GM10847 (cell line): ENCODE measurements around the gene DBN1.

ENCODE experiments used
- POLR2A ChIP-seq: IDR thresholded peaks from 2 replicates; pipeline ENCODE4 v1.6.1; 2011; ENCODE audit not compliant: insufficient read length; ENCODE audit errors: extremely low read depth

Gene DBN1

DNA sequence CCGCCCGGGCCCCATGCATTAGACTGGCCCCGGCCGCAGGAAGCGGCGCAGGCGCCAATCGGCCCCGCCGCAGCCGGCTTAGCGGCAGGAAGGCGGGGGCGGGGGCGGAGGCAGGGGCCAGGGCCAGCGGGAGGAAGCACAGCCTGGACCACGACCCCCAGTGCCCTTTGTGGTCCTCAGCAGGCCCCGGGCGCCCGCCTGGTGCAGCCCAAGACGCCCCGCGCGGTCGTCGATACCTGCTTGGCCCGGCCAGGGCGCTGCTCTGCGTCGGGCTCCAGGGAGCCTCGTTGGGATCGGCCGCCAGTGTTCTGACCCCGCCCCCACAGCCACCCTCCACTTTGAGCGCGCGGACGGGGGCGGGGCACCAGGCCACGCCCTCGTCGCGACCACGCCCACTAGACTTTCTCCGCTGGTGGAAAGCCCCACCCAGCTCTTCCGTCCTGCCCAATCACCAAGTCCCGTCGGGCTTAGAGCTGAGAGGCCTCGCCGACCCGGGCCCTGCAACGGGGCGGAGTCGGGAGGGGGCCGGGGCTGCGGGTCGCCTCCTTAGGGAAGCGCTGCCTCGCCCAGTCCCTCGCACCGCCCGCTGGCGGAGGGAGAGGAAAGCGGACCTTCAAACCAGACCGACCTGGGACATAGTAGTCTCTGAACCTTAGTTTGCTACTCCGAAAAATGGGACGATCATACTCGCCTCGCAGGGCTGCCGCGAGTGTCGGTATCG lies 24.0 kb upstream of the DBN1 start, which contains the start of gene PDLIM7:
Gene PDLIM7, minus strand, starts transcription at position 313 of the 721 bp plus-strand sequence. CDS start 1,092 bp downstream, outside the sequence.
- peak; percentile 90 for TF ChIP-seq POLR2A

DNA sequence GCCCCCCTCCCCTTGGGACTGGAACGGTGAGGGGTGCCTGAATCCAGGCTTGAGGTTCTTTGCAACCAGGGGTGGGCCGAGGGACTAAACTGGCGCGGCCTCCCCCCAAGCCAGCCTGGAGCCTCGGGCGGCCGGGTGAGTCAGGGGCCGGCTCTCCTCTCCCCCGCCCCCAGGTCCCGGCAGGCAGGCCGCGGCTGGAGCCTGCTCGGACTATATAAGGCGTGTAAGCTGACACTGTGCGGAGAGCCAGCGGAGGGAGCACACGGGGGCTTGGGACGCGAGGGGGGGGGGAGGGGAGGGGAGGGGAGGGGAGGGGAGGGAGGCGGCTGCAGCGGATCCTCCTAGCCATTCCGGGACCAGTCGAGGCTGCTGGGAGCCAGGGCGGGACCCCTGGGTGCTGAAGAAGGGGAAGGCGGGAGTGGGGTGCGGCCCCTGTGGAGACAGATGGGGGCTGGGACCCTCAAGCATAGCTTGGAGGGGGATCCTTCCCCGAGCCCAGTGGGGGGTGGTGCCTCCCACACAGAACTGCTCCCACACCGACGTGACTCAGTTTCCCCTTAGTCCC lies 23.4 kb upstream of the DBN1 start:
- no peak for TF ChIP-seq POLR2A

DNA sequence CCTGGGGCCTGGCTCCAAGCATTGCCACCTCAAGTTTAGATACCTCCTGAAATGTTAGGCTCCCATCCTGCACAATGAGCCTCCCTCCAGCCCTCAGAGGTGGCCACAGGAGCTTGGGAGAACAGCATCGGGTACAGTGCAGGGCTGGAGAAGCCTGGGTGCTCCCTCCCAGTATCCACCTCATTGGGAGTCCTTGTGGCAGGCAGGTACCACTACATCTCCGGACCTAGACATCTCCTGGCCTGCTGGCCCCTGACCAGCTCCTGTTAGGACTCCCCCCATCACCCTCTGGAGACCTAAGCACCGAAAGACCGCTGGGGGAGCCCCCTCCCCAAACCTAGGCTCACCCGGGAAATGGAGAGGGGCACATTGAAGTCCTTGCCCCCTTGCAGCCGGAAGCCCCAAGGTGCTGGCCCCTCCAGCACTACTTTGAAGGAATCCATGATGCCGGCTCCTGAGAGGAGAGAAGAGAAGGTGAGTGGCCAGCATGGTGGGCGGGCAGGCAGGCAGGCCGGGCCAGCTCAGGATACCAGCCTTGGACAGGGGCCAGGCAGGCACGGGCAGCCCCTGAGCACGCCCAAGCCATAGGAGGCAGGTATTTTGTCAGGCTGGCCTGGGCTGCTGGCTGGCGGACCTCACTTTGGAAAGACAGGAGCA lies 22.8 kb upstream of the DBN1 start:
- TF ChIP-seq POLR2A, result no peak

DNA sequence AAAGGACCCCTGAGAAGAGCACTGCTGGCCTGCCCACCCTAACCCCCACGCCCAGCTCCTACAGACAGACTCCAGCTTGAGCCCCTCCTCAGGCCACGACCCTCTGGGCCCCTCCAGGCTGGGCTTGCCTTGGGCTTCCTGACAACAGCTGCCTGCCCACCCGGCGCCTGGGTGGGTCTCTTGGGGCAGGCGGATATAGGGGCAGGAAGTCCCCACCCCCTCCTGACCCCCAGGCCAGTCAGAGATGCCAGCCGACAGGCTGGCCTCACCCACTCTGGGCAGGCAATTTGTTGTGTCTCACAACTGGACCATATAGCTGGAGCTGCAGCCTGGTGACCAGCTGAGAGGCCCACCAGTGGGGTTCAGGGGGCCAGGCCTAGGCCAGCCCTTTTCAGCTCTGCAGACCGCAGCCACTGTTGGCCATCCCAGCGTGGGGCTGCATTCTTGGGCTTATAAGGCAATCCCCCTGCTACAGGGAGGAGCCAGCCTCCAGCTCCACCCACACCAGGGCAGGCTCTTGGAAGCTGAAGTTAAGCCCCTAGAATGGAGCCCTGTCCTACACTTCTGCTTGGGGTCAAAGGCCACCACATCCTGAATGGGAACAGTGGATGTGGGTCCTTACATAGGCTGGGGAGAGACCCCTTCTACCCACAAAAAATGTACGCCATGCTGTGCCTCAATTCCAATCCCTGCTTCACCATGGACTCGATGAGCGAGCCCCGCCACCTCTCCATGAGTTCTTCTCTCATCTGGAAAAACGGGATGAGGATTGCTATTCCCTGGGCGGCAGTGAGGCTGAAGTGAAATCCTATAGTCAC lies 22.0 kb upstream of the DBN1 start:
- TF ChIP-seq POLR2A, result no peak

DNA sequence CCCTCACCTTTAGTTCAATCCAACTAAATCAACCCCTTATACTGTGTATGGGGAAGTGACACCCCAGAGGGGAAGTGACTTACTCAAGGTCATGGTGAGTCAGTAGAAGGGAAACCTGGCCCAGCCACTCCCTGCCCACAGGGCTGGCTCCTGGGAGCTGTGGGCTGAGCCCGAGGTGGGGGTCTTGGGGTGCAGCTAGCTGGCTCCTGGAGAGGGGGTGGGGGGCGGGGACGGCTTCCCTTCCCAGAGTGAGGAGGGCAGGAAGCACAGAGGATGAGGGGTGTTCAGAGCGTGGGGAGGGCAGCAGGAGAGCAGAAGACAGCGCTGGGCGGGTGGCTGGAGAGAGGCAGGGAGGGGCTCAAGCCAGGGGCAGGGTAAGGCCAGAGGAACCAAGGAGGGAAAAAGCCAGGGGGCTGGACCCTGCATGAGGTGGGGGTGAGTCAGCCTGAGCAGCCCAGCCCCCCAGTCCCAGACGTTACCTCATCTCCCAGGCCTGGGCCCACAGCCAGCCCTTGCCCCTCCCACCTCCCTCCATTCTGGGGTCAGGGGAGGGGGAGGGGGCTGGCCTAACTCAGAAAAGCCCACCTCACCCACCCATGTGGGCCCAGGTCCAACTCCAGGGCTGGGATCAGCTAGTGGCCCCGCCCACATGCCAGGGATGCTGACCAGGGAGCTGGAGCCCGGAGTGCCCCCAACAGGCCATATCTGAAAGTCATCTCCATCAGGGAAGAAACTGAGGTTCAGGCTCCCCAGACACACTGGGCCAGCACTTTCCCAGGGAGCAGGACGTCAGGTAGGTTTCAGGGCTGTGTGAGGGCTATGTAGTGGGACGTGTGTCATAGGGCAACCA lies 21.1 kb upstream of the DBN1 start:
- TF ChIP-seq POLR2A, result no peak

DNA sequence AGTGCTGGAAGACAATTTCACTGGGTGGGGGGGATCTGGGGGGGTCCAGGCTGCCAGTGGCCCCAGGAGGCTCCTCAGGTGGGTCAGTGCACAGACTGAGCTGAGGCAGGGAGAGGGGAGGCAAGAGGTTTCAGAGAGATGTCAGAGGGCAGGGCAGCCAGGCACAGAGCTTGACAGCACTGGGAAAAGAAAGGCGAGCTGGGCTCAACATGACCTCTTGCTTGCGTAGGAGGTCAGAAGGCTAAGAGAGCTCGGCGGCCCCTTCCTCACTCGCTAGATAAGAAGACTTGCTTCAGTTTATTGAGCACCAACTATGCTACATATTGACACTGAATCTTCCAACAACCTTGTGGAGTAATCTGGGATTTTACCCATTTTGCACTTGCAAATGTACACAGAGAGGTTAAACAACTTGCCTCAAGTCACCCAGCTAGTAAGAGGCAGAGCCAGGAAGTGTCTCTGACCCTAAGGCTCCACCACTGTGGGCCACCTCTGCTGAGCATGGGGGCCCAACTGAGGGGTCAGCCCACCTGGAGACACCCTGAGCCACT lies 20.4 kb upstream of the DBN1 start:
- no peak for TF ChIP-seq POLR2A

DNA sequence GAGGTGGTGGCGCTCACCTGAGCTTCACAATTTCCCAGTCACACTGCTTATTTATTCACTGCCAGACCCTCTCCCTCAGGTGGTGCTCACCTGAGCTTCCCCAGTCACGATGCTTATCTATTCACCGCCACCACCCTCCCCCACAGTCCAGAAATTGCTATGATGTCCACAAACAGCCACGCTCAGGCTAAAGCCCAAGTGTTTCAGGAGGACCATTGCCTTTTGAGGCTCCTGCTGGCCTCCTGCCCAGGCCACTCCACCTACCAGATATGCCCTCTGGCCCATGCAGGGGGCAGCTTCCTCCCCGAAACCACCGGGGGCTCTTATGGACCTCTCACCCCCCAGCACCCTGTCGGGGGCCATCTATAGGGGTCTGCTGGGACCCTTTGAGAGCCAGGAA lies 19.4 kb upstream of the DBN1 start:
- no peak for TF ChIP-seq POLR2A

DNA sequence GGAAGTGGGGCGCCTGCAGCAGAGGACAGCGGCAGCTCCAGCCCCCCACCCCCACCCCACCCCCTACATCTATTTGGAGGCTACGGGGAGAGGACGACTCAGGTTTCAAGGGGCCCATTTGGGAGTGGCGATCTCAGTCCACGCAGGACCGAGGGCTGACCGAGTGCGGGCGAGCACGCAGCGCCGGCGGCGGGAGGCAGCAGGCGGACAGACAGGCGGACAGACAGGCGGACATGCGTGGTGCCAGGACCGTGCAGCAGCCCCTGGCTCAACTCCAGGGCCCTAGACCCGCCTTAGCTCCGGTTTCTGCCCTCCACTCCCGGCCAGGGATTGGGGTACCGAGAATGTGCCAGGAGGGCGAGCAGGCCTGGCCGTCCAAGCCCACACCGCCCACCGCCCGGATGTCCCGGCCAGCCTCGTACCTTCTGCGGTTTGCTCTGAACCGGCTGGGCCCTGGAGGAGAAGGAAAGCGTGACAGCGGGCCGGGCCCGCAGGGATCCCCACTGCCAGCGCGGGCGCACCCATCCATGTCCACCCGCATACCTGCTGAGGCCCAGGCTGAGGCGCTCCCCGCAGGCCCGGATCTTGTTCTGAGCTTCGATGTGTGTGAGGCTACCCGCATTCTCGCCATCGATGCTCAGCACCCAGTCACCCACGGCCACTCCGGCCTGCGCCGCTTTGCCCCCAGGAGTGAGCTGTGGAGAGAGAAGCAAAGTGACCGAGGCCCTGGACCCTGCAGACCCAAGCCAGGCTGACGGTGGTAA lies 18.7 kb upstream of the DBN1 start:
- TF ChIP-seq POLR2A, result no peak

DNA sequence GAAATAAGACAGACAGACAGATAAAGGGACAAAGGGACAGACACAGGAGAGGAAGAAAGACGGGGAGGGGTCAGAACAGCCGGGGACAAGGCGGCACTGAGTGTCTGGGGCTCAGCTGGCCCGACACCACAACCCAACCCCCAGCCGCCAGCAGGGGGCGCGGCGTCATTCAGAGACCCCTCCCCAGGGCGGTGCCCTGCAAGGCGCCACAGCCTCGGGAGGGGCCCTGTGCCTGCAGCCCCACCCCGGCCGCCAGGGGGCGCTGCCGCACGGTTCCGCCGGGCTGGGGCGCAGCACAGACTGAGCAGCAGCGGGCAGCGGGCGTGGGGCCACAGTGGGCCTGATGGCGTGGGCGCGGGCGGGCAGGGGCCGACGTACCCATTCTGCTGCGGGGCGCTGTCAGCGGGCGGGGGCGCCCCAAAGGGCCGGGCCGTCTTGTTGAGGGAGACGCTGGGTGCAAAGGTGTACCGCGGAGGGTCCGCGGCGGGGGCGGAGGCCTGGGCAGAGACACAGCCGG lies 18.1 kb upstream of the DBN1 start:
- TF ChIP-seq POLR2A, result no peak

DNA sequence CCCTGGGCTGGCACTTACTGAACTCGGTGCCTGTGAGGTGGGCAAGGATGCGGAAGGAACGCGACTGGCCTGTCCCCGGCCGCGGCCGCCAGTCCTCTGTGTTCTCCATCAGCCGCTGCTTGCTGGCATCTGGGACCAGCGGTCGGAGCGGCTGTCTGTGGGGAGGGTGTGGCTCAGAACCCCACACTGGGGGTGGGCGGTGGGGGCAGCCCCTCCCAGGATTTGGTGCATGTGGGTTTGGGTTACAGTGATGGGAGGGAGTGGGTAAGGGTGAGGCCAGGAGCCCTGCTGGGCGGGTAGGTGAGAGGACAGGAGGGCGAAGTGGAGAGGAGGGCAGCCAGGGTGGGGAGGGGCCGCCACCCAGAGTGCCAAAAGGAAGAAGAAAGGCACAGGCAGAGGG lies 17.6 kb upstream of the DBN1 start:
- TF ChIP-seq POLR2A, result no peak

DNA sequence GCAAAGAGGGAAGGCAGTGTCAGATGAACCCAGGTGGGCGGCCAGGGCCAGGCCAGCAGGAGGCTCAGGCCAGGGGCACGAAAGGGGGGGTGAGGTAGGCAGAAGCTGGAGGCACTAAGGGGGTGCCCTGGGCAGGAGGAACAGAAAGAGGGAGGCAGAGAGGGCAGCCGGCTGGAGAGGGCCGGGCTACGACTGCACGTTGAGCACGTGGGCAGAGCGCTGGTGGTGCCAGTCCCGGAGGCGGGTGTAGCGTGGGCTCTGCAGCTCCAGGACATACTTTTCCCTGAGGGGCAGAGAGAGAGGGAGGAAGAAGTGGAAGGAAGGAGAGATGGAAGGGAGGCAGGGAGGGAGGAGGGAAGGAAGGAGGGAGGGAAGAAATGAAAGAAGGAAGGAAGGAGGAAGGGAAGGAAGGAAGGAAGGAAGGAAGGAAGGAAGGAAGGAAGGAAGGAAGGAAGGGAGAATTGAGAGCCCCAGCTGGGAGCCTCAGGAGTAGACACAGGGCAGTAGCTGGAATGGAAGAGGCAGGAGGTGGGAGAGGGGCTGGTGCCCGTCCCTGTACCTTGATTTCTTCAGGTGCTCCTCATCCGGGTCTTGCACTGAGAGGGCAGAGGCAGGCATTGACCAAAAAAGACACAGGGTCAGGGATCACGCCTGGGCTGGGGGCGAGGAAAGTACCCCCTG lies 17.0 kb upstream of the DBN1 start:
- no peak for TF ChIP-seq POLR2A

DNA sequence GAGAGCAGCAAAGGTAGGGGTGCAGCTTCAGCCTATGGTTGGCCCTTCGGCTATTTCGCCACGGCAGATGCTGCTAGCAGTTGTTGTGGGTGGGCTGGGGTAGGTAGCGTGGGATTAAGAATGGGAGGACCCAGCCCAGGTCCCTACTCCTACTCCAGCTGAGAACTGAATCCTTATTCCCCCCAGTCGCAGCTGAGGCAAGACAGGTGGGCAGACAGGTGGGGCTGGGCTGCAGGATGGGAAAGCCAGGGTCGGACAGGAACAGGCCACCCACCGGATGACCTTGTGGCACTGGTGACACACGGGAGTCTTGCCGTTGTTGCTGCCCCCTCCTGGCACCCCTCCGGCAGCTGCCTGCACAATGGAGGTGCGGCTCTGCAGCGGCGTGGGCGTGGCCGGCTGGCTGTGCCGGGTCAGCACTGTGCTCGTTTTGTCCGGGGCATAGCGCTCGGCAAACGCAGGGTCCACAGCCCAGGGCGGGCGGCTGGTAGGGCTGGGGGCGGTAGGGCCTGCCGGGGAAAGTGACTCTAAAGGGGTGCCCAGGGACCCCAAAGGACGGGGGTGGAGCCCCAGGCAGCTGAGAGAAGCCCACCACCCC lies 15.8 kb upstream of the DBN1 start:
- TF ChIP-seq POLR2A, result no peak

DNA sequence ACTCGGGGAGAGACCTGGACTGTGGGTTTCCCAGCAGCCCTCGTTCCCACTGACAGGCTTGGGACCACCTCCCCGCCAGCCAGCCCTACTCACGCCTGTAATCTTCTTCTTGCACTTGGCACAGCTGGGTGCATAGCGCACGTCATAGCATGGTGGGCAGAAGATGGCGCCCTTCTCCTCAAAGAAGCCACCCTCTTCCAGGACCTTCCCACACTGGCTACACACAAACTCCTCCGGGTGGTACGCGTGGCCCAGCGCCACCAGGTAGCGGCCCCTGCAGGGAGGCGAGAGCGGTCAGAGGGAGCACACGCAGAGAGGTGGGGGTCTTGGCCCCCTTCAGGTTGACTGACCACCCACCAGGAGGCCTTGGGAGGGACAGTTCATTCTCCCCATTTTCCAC lies 14.5 kb upstream of the DBN1 start:
- TF ChIP-seq POLR2A, result no peak

DNA sequence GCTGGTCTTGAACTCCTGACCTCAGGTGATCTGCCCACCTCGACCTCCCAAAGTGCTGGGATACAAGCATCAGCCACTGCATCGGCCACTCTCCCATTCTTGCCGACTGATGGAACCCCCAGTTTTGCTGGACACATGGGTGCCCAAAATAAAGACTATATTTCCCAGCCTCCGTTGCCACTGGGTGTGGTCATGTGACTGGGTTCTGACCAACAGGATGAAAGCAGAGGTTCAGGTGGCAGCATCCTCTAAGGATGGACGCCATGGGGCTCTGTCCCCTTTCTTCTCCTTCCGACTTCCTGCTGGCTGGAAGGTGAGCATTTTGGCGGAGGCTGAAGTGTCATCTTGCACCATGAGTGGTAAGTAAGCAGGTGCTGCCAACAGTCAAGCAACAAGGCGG lies 13.7 kb upstream of the DBN1 start:
- TF ChIP-seq POLR2A, result no peak
